HG02938 (cell line): ENCODE measurements around the gene KRTAP4-6.
"Not testable (repeated sequence)": the region's sequence is repeated elsewhere in the genome, so short reads cannot be mapped to it uniquely, and the experiment has no call there.

ENCODE experiments used
- ATAC-seq: cut with Tn5 transposase; IDR thresholded peaks from one replicate; pipeline ENCODE4 v1.9.1; 2021; ENCODE audit warnings: mild to moderate bottlenecking, moderate library complexity; ENCODE audit not compliant: unreplicated experiment

Gene KRTAP4-6

GRCh38 chr17:41140360-41141131 lies at the start of gene KRTAP4-6:
Gene KRTAP4-6 (minus strand): TSS chr17:41140544. CDS start chr17:41140487, 57 bp downstream.
- ATAC-seq, result no peak

- ATAC-seq, result not testable (repeated sequence)
These were observed 49.5 kb upstream of the KRTAP4-6 start, which contains the start of gene KRTAP9-1 for GRCh38 chr17:41189837-41190318. Gene KRTAP9-1 (plus strand): TSS chr17:41189887. CDS start chr17:41189887, 0 bp downstream.

DNA sequence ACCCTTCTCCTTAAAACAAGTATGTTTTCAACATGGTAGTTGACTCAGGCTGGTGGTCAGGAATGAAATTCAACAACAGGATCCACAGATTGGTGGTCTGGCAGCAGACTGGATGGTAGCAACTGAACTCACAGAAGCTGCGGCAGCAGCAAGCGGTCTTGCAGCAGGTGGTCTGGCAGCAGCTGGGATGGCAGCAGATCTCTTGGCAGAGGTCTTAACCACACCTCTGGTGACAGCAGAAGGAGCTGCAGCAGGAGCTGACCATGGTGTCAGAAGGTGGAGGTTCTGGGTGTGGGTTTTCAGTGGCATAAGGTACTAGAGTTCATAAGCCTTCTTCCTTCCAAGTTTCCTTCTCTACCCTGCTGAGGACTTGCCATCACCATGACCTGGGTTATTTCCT lies 46.5 kb upstream of the KRTAP4-6 start:
- ATAC-seq, result no peak

- no peak for ATAC-seq
These were observed 44.7 kb upstream of the KRTAP4-6 start for GRCh38 chr17:41185001-41185400.

- no peak for ATAC-seq
These were observed 44.2 kb upstream of the KRTAP4-6 start, which contains the start of gene KRTAP4-1 for GRCh38 chr17:41184480-41184961. Gene KRTAP4-1 (minus strand): TSS chr17:41184911. CDS start chr17:41184854, 57 bp downstream.

GRCh38 chr17:41178843-41179616 lies 38.7 kb upstream of the KRTAP4-6 start:
- no peak for ATAC-seq

DNA sequence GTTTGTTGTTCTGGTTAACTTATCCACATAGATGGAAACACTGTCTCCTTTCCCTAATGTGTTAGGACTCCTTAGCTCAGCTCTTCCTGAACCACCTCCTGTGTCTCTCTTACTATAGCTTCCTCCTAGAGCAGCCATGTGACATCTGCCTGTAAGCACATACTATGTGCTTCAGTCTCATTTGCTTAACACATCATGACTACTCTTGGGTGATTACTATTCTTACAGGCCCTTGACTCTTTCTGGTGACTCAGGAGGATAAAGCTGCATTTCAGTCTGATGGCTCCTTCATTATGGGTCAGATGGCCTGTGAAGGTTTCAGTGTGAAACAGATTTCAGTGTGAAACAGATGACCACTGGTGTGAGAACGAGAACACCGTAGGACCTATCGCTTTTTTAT lies 38.0 kb upstream of the KRTAP4-6 start:
- ATAC-seq, result no peak

- ATAC-seq, result no peak
These were observed 37.5 kb upstream of the KRTAP4-6 start, which contains the start of gene KRTAP4-2 for GRCh38 chr17:41177727-41178271. Gene KRTAP4-2 (minus strand): TSS chr17:41178221. CDS start chr17:41178164, 57 bp downstream.

GRCh38 chr17:41176744-41177387 lies 36.5 kb upstream of the KRTAP4-6 start:
- no peak for ATAC-seq

GRCh38 chr17:41171886-41172285 lies 31.5 kb upstream of the KRTAP4-6 start:
- no peak for ATAC-seq

GRCh38 chr17:41168121-41168520 lies 27.8 kb upstream of the KRTAP4-6 start, which contains the start of gene KRTAP4-3:
Gene KRTAP4-3 (minus strand): TSS chr17:41168221. CDS start chr17:41168172, 49 bp downstream.
- no peak for ATAC-seq

- ATAC-seq, result no peak
These were observed 27.2 kb upstream of the KRTAP4-6 start for GRCh38 chr17:41167561-41167960.

GRCh38 chr17:41163828-41164227 lies 23.5 kb upstream of the KRTAP4-6 start:
- no peak for ATAC-seq

GRCh38 chr17:41160648-41161047 lies 20.3 kb upstream of the KRTAP4-6 start, which contains the start of gene KRTAP4-4:
Gene KRTAP4-4 (minus strand): TSS chr17:41160748. CDS start chr17:41160691, 57 bp downstream.
- no peak for ATAC-seq

- ATAC-seq, result not testable (repeated sequence)
These were observed 19.8 kb upstream of the KRTAP4-6 start for GRCh38 chr17:41160190-41160589.

- no peak for ATAC-seq
These were observed 13.5 kb upstream of the KRTAP4-6 start for GRCh38 chr17:41153856-41154255.

- ATAC-seq, result no peak
These were observed 11.2 kb upstream of the KRTAP4-6 start for GRCh38 chr17:41151525-41151924.

- no peak for ATAC-seq
These were observed 9.7 kb upstream of the KRTAP4-6 start for GRCh38 chr17:41150026-41150425.

DNA sequence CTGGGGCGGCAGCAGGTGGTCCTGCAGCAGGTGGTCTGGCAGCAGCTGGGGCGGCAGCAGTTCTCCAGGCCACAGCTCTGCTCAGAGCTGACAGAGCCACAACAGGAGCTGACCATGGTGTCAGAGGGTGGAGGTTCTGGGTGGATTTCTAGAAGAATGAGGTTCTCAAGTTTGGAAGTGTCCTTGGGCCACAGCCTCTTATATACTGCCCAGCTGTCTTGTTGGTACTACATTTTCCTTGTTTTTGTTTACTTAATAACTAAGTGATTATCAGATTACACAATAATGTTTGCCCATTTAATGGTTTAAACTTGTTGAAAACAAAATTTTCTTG lies 9.3 kb upstream of the KRTAP4-6 start, which contains the start of gene KRTAP4-5:
TSS of gene KRTAP4-5 (minus strand) at position 174 of the 334 bp plus-strand sequence. CDS start at position 116, 58 bp downstream.
- no peak for ATAC-seq

GRCh38 chr17:41148971-41149651 lies 8.8 kb upstream of the KRTAP4-6 start:
- ATAC-seq, result not testable (repeated sequence)
